Chondrocyte (in vitro differentiated cells): ENCODE measurements around the gene ORMDL3. TPM values are rescaled to one million over a fixed set of nuclear protein-coding genes. Genes with fewer than 3 reads are reported as not detected.

Experiments
- DNase-seq: peaks from one replicate; pipeline ENCODE4 v3.0.0; 2021; ENCODE audit warnings: mixed read lengths, low spot score
- H3K27ac Mint-ChIP-seq: one replicate; pipeline ENCODE4 v1.8.0; 2021; ENCODE audit warnings: mild to moderate bottlenecking, moderate library complexity, mixed read lengths; ENCODE audit not compliant: unreplicated experiment
- H3K27me3 Mint-ChIP-seq: 2 replicates; pipeline ENCODE4 v1.8.0; 2021; ENCODE audit warnings: low read depth, mixed read lengths
- H3K36me3 Mint-ChIP-seq: 2 replicates; pipeline ENCODE4 v1.8.0; 2021; ENCODE audit warnings: low read depth, mixed read lengths
- H3K4me1 Mint-ChIP-seq: 2 replicates; pipeline ENCODE4 v1.8.0; 2021; ENCODE audit warnings: low read depth, mild to moderate bottlenecking, mixed read lengths
- H3K4me3 Mint-ChIP-seq: one replicate; pipeline ENCODE4 v1.8.0; 2021; ENCODE audit warnings: mild to moderate bottlenecking, moderate library complexity, mixed read lengths; ENCODE audit not compliant: unreplicated experiment
- H3K9me3 Mint-ChIP-seq: 2 replicates; pipeline ENCODE4 v1.8.0; 2021; ENCODE audit warnings: low read depth, mixed read lengths
- long read RNA-seq: library from polyadenylated mRNA; stranded (forward); transcript quantifications from one replicate; pipeline ENCODE4 v2.0.0, GENCODE V29; 2021
- total RNA-seq: library from RNA; stranded (reverse); gene quantifications from 3 replicates; pipeline ENCODE4 v1.2.1, GENCODE V29; 2021
- TF ChIP-seq, protein P1 (sequence below): fragments of 200-600 bp; sonication (generic); IDR thresholded peaks from 2 replicates; pipeline ENCODE4 v1.5.0; 2021; ENCODE audit warnings: antibody characterized with exemption, mild to moderate bottlenecking, moderate library complexity

The ORMDL3 gene, protein sequence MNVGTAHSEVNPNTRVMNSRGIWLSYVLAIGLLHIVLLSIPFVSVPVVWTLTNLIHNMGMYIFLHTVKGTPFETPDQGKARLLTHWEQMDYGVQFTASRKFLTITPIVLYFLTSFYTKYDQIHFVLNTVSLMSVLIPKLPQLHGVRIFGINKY
- total RNA-seq = 54.9 to 59.9 TPM (median 55.0 TPM) in 3 replicates
- long read RNA-seq, partial matches to known transcripts = 3 of 3 reads
- long read RNA-seq, other reads (novel, unspliced or antisense) = 0 of 3 reads

DNA sequence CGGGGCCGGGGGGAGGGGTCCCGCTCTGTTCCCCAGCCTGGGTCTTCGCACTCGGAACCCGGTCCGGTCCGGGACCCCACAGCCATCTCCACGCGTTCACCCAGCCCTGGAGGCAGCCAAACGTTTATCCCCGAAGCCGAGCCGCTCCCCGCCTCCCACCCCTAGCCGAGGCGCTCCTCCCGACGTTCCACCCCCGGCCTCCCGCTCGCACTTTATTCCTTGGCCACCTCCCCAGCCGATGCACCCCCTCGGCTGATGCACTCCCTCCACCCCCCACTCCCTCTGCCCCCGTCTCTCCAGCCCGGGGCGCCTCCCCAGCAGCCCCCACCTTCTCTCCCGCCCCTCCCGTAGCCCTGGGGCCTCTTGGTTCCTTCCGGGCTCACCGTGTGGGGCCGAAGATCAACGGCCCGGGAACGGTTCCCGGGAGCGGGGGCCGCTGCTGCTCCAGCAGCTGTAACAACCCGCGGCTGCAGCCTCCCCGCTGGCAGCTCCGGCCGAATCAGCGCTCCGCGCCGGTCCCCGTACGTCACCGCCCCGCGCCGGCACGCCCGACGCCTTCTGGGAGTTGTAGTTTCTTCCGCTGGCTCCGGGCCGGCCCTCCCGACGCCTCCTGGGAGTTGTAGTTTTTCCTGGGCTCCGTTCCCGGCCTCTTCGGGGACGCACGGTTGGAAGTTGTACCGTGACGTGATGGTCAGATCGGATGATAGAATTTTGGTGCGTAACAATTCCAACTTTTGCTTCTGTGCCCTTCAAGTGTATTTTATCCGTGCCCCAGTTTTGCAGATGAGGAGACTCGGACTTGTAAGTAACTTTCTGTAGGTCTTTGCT, at the start of gene ORMDL3, which contains the start of gene LRRC3C:
ORMDL3 (minus strand) TSS at position 501 of the 828 bp plus-strand sequence. CDS start 3,398 bp downstream, outside the sequence.
LRRC3C (plus strand) TSS at position 632 of the 828 bp plus-strand sequence. CDS start 13,792 bp downstream, outside the sequence.
- DNase-seq = peak; percentile 97
- Mint-ChIP-seq H3K4me3 (peak within 1 kb of the TSS; percentile 72), H3K27me3 (no peaks in the 10 kb centered on the region), H3K36me3 (peaks cover 5% of the 10 kb centered on the region), H3K4me1 (peaks cover 55% of the 10 kb centered on the region), H3K9me3 (no peaks in the 10 kb centered on the region), H3K27ac (peak within 1 kb of the TSS; percentile 99)
- TF ChIP-seq, protein P1, sequence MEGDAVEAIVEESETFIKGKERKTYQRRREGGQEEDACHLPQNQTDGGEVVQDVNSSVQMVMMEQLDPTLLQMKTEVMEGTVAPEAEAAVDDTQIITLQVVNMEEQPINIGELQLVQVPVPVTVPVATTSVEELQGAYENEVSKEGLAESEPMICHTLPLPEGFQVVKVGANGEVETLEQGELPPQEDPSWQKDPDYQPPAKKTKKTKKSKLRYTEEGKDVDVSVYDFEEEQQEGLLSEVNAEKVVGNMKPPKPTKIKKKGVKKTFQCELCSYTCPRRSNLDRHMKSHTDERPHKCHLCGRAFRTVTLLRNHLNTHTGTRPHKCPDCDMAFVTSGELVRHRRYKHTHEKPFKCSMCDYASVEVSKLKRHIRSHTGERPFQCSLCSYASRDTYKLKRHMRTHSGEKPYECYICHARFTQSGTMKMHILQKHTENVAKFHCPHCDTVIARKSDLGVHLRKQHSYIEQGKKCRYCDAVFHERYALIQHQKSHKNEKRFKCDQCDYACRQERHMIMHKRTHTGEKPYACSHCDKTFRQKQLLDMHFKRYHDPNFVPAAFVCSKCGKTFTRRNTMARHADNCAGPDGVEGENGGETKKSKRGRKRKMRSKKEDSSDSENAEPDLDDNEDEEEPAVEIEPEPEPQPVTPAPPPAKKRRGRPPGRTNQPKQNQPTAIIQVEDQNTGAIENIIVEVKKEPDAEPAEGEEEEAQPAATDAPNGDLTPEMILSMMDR = no peak

DNA sequence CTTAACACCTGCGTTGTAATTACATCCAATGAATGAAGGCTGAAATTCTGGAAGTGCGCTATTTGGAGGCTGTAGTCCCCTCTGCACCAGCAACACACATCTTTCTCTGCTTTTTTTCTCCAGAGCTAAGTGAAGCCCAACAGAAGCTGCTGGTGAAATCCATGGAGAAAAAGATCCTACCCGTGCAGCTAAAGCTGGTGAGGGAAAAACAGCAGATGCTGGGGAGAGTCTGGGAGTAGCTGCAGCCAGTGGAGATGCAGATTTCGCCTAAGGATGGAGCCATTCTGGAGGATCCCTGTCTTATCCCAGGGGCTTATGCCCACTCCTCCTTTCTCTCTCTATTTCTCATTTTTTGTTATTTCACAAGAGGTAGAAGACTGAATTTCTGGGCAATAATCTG, 48.4 kb upstream of the ORMDL3 start:
- Mint-ChIP-seq H3K4me1 (peaks cover 21% of the 10 kb centered on the region), H3K36me3 (no peaks in the 10 kb centered on the region), H3K27me3 (peaks cover 26% of the 10 kb centered on the region), H3K9me3 (no peaks in the 10 kb centered on the region), H3K4me3 (no peak overlapping the region), H3K27ac (no peak overlapping the region)
- TF ChIP-seq, protein P1 = no peak
- no peak for DNase-seq

DNA sequence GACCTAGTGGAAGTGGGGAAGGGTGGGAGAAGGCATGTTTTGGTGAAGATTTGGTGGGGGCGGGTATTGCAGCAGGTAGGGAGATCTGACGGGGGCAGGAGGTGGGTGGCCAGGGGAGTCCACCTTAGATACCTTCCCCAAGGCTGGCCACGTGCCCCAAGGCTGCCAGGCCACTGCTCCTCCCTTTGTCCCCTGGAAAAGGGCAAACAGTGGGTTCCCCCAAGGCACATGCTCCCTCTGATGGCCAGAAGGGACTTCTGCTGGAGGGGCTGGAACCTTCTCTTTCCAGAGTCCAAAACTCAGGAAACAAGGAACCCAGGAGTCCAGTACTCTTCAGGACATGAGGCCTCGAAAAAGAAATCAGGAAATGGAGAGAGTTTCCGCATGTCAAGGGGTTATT, 47.0 kb upstream of the ORMDL3 start:
- peaks cover 39% of the 10 kb centered on the region for H3K27me3 Mint-ChIP-seq
- H3K4me1 Mint-ChIP-seq = peaks cover 12% of the 10 kb centered on the region
- H3K27ac Mint-ChIP-seq = no peak overlapping the region
- no peak overlapping the region for H3K4me3 Mint-ChIP-seq
- DNase-seq = no peak
- no peaks in the 10 kb centered on the region for H3K9me3 Mint-ChIP-seq
- TF ChIP-seq, protein P1 = no peak
- no peaks in the 10 kb centered on the region for H3K36me3 Mint-ChIP-seq

DNA sequence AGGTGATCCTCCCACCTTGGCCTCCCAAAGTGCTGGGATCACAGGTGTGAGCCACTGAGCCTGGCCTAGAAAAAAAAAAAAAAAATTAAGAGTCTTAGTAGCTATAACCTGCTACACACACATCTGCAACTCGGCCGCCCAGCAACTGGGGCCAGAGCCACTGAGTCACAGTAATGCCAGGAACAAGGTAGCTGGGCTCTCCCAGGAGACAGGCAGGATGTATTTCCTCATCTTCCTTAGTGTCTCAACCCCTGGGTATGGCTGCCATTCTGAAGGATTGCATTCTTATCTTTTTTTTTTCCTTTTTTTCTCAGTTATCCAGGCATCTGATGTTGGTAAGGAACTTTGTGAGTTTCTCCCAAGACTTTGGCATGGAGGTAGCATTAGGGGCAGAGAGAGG, 46.1 kb upstream of the ORMDL3 start:
- H3K9me3 Mint-ChIP-seq = no peaks in the 10 kb centered on the region
- no peak for DNase-seq
- no peak overlapping the region for H3K27ac Mint-ChIP-seq
- peaks cover 46% of the 10 kb centered on the region for H3K27me3 Mint-ChIP-seq
- H3K4me1 Mint-ChIP-seq = peaks cover 6% of the 10 kb centered on the region
- no peaks in the 10 kb centered on the region for H3K36me3 Mint-ChIP-seq
- H3K4me3 Mint-ChIP-seq = no peak overlapping the region
- TF ChIP-seq, protein P1 = no peak

DNA sequence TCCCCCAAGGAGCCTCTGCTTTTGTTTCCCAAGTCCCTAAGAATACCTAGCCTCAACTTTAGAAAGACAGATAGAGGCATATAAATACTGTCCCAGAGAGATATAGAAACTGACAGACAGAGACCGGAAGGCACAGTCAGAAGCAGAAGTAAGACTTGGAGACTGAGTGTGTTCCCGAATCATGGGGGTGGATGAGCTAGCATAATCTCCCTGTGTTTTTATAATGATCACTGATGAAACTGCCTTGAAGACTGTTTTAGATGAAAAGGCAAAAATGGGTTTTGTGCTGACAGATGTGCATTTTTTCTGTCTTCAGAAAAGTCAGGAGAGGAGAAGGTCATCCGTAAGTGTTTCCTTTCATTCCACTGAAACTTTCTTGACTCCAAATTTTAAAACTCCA, 44.9 kb upstream of the ORMDL3 start:
- peaks cover 6% of the 10 kb centered on the region for H3K4me1 Mint-ChIP-seq
- H3K27ac Mint-ChIP-seq = no peak overlapping the region
- no peaks in the 10 kb centered on the region for H3K9me3 Mint-ChIP-seq
- peaks cover 50% of the 10 kb centered on the region for H3K27me3 Mint-ChIP-seq
- TF ChIP-seq, protein P1 = no peak
- DNase-seq = no peak
- H3K4me3 Mint-ChIP-seq = no peak overlapping the region
- H3K36me3 Mint-ChIP-seq = no peaks in the 10 kb centered on the region
